H1 (cell line): Measurements from ENCODE around the gene RAD9B. TPM values are rescaled to one million over a fixed set of nuclear protein-coding genes. Genes with fewer than 3 reads are reported as not detected.

Experiments used
- CTCF ChIA-PET: fragments of 300-600 bp; sonication (Branson Sonifier 250); formaldehyde crosslinking; loops from one replicate; lab custom pipeline; 2021; ENCODE audit not compliant: partially characterized antibody; lab: Charles Lee
- POLR2A ChIA-PET: fragments of 300-600 bp; sonication (Branson Sonifier 250); formaldehyde crosslinking; loops from one replicate; lab custom pipeline; 2021; ENCODE audit warnings: inconsistent platforms; ENCODE audit not compliant: partially characterized antibody; lab: Charles Lee
- DNase-seq, 2 experiments: peaks; one replicate each; pipeline versions ENCODE4 v3.0.0 to v3.0.0-alpha.2; 2010 to 2022; ENCODE audit warnings: low spot score in 2 of 2, low read depth in 1 of 2, mixed read lengths in 1 of 2
- FAIRE-seq: peaks from 2 replicates; lab custom pipeline; 2011; peaks lifted over from hg19 to GRCh38; lab: Jason Lieb, UNC
- H2AFZ ChIP-seq: 2 replicates; pipeline ENCODE4 v1.8.1; 2012; ENCODE audit warnings: low read length, inconsistent platforms
- H2AK5ac ChIP-seq: 2 replicates; pipeline ENCODE4 v1.6.1; 2013; ENCODE audit warnings: low read depth, low read length
- H2BK120ac ChIP-seq: replicated peaks from 2 replicates; pipeline ENCODE3; 2013; ENCODE audit warnings: low read depth, low read length, inconsistent platforms
- H2BK12ac ChIP-seq: 2 replicates; pipeline ENCODE4 v1.6.1; 2013; ENCODE audit warnings: low read depth, low read length
- H2BK15ac ChIP-seq: 2 replicates; pipeline ENCODE4 v1.6.1; 2013; ENCODE audit warnings: low read length
- H2BK20ac ChIP-seq: 2 replicates; pipeline ENCODE4 v1.6.1; 2013; ENCODE audit warnings: low read length
- H2BK5ac ChIP-seq: 2 replicates; pipeline ENCODE4 v1.6.1; 2013; ENCODE audit warnings: low read depth, low read length
- H3K14ac ChIP-seq: 2 replicates; pipeline ENCODE4 v1.6.1; 2013; ENCODE audit warnings: inconsistent platforms; ENCODE audit not compliant: insufficient read length
- H3K18ac ChIP-seq: 2 replicates; pipeline ENCODE4 v1.6.1; 2013; ENCODE audit warnings: low read length; ENCODE audit errors: extremely low read depth
- H3K23ac ChIP-seq: 2 replicates; pipeline ENCODE4 v1.6.1; 2013; ENCODE audit warnings: inconsistent platforms; ENCODE audit not compliant: insufficient read length
- H3K23me2 ChIP-seq: 2 replicates; pipeline ENCODE4 v1.6.1; 2013; ENCODE audit warnings: low read depth, low read length
- H3K27ac ChIP-seq: 2 replicates; pipeline ENCODE4 v1.6.1; 2011; ENCODE audit warnings: low read depth, low read length, inconsistent platforms
- H3K27me3 ChIP-seq, 4 experiments: replicated peaks in 1 of 4; 1 replicate in 1 of 4; 2 replicates in 3 of 4; pipeline versions ENCODE4 v1.6.1 to v1.8.1; 2011 to 2013; ENCODE audit warnings: low read length in 3 of 4, mild to moderate bottlenecking in 3 of 4, inconsistent platforms in 2 of 4, mixed read lengths in 2 of 4, moderate library complexity in 1 of 4; ENCODE audit not compliant: control insufficient read depth in 3 of 4, insufficient read depth in 3 of 4; ENCODE audit errors: extremely low read depth in 1 of 4
- H3K36me3 ChIP-seq, 4 experiments: 2 replicates each; pipeline versions ENCODE4 v1.6.1 to v1.8.1; 2011 to 2013; ENCODE audit warnings: mild to moderate bottlenecking in 4 of 4, low read length in 3 of 4, moderate library complexity in 2 of 4, control low read depth in 1 of 4, inconsistent platforms in 1 of 4; ENCODE audit not compliant: insufficient read depth in 4 of 4, control insufficient read depth in 2 of 4
- H3K4ac ChIP-seq: replicated peaks from 2 replicates; pipeline ENCODE3; 2013; ENCODE audit warnings: low read length, low read depth, mixed read lengths, inconsistent platforms; ENCODE audit not compliant: insufficient read length
- H3K4me1 ChIP-seq, 4 experiments: replicated peaks in 1 of 4; 1 replicate in 1 of 4; 2 replicates in 3 of 4; pipeline versions ENCODE4 v1.6.1 to v1.8.1; 2011 to 2013; ENCODE audit warnings: low read length in 3 of 4, inconsistent platforms in 2 of 4, mixed read lengths in 1 of 4; ENCODE audit not compliant: insufficient read depth in 4 of 4, control insufficient read depth in 3 of 4
- H3K4me2 ChIP-seq, 2 experiments: 2 replicates each; pipeline versions ENCODE4 v1.6.1 to v1.8.1; 2011 to 2013; ENCODE audit warnings: low read depth in 2 of 2, low read length in 2 of 2, control low read depth in 1 of 2, inconsistent platforms in 1 of 2, mild to moderate bottlenecking in 1 of 2; ENCODE audit not compliant: insufficient read depth in 1 of 2
- H3K4me3 ChIP-seq, 4 experiments: fragments of 200-600, 300-600 bp in 1 of 4; sonication (generic), shearing (Covaris generic), sonication (Bioruptor Twin) in 1 of 4; 2 replicates each; pipeline versions ENCODE4 v1.5.1 to v1.8.1; 2011 to 2016; ENCODE audit warnings: low read length in 4 of 4, low read depth in 3 of 4, control low read depth in 2 of 4, inconsistent platforms in 2 of 4, mild to moderate bottlenecking in 2 of 4, mixed read lengths in 1 of 4, moderate library complexity in 1 of 4; ENCODE audit not compliant: insufficient read depth in 2 of 4; ENCODE audit errors: extremely low read depth in 1 of 4
- H3K56ac ChIP-seq: replicated peaks from 2 replicates; pipeline ENCODE3; 2013; ENCODE audit warnings: low read depth, mild to moderate bottlenecking, mixed read lengths, low read length, inconsistent platforms; ENCODE audit not compliant: insufficient read length
- H3K79me1 ChIP-seq: 2 replicates; pipeline ENCODE4 v1.6.1; 2013; ENCODE audit warnings: low read depth, low read length, control low read depth
- H3K79me2 ChIP-seq, 2 experiments: 2 replicates each; pipeline versions ENCODE4 v1.6.1 to v1.8.1; 2012 to 2013; ENCODE audit warnings: low read length in 2 of 2, mild to moderate bottlenecking in 2 of 2, inconsistent platforms in 1 of 2; ENCODE audit not compliant: insufficient read depth in 2 of 2, control insufficient read depth in 1 of 2
- H3K9ac ChIP-seq, 4 experiments: replicated peaks in 1 of 4; 1 replicate in 1 of 4; 2 replicates in 3 of 4; pipeline versions ENCODE4 v1.6.1 to v1.8.1; 2011 to 2013; ENCODE audit warnings: low read depth in 3 of 4, low read length in 3 of 4, control low read depth in 2 of 4, mild to moderate bottlenecking in 2 of 4, moderate library complexity in 2 of 4, inconsistent platforms in 1 of 4; ENCODE audit errors: extremely low read depth in 1 of 4
- H3K9me3 ChIP-seq, 2 experiments: 2 replicates each; pipeline versions ENCODE4 v1.6.1 to v1.8.1; 2012 to 2013; ENCODE audit warnings: mild to moderate bottlenecking in 2 of 2, moderate library complexity in 2 of 2, control low read depth in 1 of 2, inconsistent platforms in 1 of 2, low read depth in 1 of 2, low read length in 1 of 2, mixed read lengths in 1 of 2; ENCODE audit not compliant: insufficient read depth in 2 of 2
- H4K20me1 ChIP-seq, 2 experiments: replicated peaks in 1 of 2; 2 replicates each; pipeline versions ENCODE3 to v1.8.1; 2011 to 2013; ENCODE audit warnings: inconsistent platforms in 2 of 2, low read length in 2 of 2, mild to moderate bottlenecking in 1 of 2; ENCODE audit not compliant: insufficient read depth in 2 of 2, control insufficient read depth in 1 of 2
- H4K5ac ChIP-seq: 2 replicates; pipeline ENCODE4 v1.6.1; 2013; ENCODE audit warnings: low read length, low read depth, mixed read lengths, inconsistent platforms; ENCODE audit not compliant: insufficient read length
- H4K8ac ChIP-seq: 2 replicates; pipeline ENCODE4 v1.8.0; 2013; ENCODE audit warnings: mild to moderate bottlenecking, moderate library complexity, low read length, inconsistent platforms; ENCODE audit not compliant: insufficient read depth; ENCODE audit errors: extremely low read depth
- H4K91ac ChIP-seq: replicated peaks from 2 replicates; pipeline ENCODE3; 2013; ENCODE audit warnings: low read length, mixed read lengths, inconsistent platforms; ENCODE audit not compliant: insufficient read length
- BACH1 ChIP-seq: IDR thresholded peaks from 2 replicates; pipeline ENCODE4 v1.6.1; 2012; ENCODE audit warnings: low read length, improper control_type of control experiment
- CEBPB ChIP-seq: IDR thresholded peaks from 2 replicates; pipeline ENCODE4 v1.6.1; 2012; ENCODE audit warnings: low read depth, low read length
- CHD1 ChIP-seq: IDR thresholded peaks from 2 replicates; pipeline ENCODE4 v1.6.1; 2012; ENCODE audit warnings: low read depth, low read length, improper control_type of control experiment
- CTBP2 ChIP-seq: IDR thresholded peaks from 2 replicates; pipeline ENCODE4 v1.7.0; 2011; ENCODE audit warnings: borderline replicate concordance, mild to moderate bottlenecking, moderate library complexity, mixed read lengths, low read length; ENCODE audit not compliant: insufficient read depth, insufficient read length
- EGR1 ChIP-seq: IDR thresholded peaks from 2 replicates; pipeline ENCODE4 v1.6.1; 2011; ENCODE audit warnings: low read depth, low read length, borderline replicate concordance
- FOSL1 ChIP-seq: IDR thresholded peaks from 2 replicates; pipeline ENCODE4 v1.6.1; 2011; ENCODE audit warnings: mild to moderate bottlenecking, low read depth, low read length, moderate library complexity; ENCODE audit not compliant: insufficient read depth
- GABPA ChIP-seq: IDR thresholded peaks from 2 replicates; pipeline ENCODE4 v1.6.1; 2011; ENCODE audit warnings: mild to moderate bottlenecking, low read length, moderate library complexity, borderline replicate concordance; ENCODE audit not compliant: insufficient read depth
- KDM5A ChIP-seq: fragments of 200-600 bp; IDR thresholded peaks from 2 replicates; pipeline ENCODE4 v1.7.1; 2012; ENCODE audit warnings: mild to moderate bottlenecking, low read length, inconsistent platforms, mixed read lengths
- RFX5 ChIP-seq: IDR thresholded peaks from 2 replicates; pipeline ENCODE4 v1.6.1; 2011; ENCODE audit warnings: low read depth, low read length, improper control_type of control experiment, borderline replicate concordance
- SIN3A ChIP-seq, 2 experiments: IDR thresholded peaks in 1 of 2; conservative IDR thresholded peaks in 1 of 2; 2 replicates each; pipeline ENCODE4 v1.6.1; 2011 to 2012; ENCODE audit warnings: low read length in 2 of 2, improper control_type of control experiment in 1 of 2, low read depth in 1 of 2, mild to moderate bottlenecking in 1 of 2
- SP4 ChIP-seq: IDR thresholded peaks from 2 replicates; pipeline ENCODE4 v1.6.1; 2012; ENCODE audit warnings: low read length, inconsistent platforms
- TEAD4 ChIP-seq: IDR thresholded peaks from 2 replicates; pipeline ENCODE4 v1.6.1; 2012; ENCODE audit warnings: low read depth, low read length, inconsistent platforms, mixed read lengths
- WGBS, 2 experiments: shearing (Covaris generic) in 1 of 2; methylation state at CpG; one replicate each; pipeline versions ENCODE4 v1.1.6 to v1.1.7; 2013 to 2015; ENCODE audit warnings: low lambda C conversion rate in 2 of 2, mixed read lengths in 2 of 2, inconsistent platforms in 1 of 2, low coverage in 1 of 2, missing lambda C conversion rate in 1 of 2; ENCODE audit not compliant: insufficient replicate concordance in 2 of 2, insufficient coverage in 1 of 2, insufficient read length in 1 of 2; ENCODE audit errors: extremely low coverage in 1 of 2, missing lambda C conversion rate in 1 of 2; 5-methylcytosine and 5-hydroxymethylcytosine counted together
- polyA plus RNA-seq, 7 experiments: library from polyadenylated mRNA; depleted of rRNA in 3 of 7; stranded (reverse) in 5 of 7; unstranded in 2 of 7; fragments of >200 nt in 5 of 7; fragments of 200-250 nt in 2 of 7; gene quantifications; 1 replicate in 5 of 7; 2 replicates in 1 of 7; 4 replicates in 1 of 7; pipeline versions ENCODE4 v1.2.1 to v1.2.3, GENCODE V29; 2011 to 2013; ENCODE audit warnings: missing spikeins in 2 of 7, mixed read lengths in 2 of 7
- total RNA-seq: library from RNA; stranded (reverse); fragmentation: NEBNext Ultra II Directional; extraction: Animal tissue kit (Norgen Biotek cat#: 25700); gene quantifications from 2 replicates; pipeline ENCODE4 v1.2.1, GENCODE V29; 2021
- TF ChIP-seq, protein P1 (sequence below): IDR thresholded peaks from 2 replicates; pipeline ENCODE4 v1.6.1; 2012; ENCODE audit warnings: inconsistent platforms

Gene RAD9B
- total and polyA plus RNA-seq, 2 of the 8 experiments (the other 6 are each of a cell fraction or from before 2014, with no cell fraction given): 0.06 TPM; not detected in 1

DNA sequence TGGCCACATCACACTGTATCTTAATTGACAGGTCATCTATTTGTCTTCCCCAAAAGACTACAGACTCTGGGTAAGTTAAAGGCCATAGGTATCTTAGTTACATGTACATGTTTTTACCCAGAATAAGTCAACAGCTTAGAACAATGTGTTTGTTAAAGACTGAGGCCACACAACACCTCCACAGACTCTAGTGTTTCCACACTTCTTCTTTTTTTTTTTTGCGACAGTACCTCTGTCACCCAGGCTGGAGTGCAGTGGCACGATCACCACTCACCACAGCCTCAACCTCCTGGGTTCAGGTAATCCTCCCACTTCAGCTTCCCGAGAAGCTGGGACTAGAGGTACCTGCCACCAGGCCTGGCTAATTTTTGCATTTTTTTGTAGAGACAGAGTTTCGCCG lies 35.3 kb upstream of the RAD9B start:
- Histone ChIP-seq H3K4me1 (peaks cover 0 to 7% (median 1%) of the 10 kb centered on the region in 4 experiments; a peak in 3 of 7 replicates), H3K18ac (no peak overlapping the region), H4K91ac (no peak overlapping the region), H3K4me3 (peak overlapping the region in 3 of 4 experiments; percentile 85 to 96 (median 88); a peak in 7 of 8 replicates), H3K4ac (no peak overlapping the region), H4K8ac (no peak overlapping the region), H2BK5ac (no peak overlapping the region), H2BK20ac (no peak overlapping the region), H3K4me2 (peak overlapping the region; percentile 82 to 94; a peak in 3 of 4 replicates), H4K5ac (no peak overlapping the region), H2BK12ac (no peak overlapping the region), H3K79me1 (peaks cover 4% of the 10 kb centered on the region; the same call in 1 of the 2 replicates), H3K23ac (no peak overlapping the region), H3K27ac (no peak overlapping the region), H3K36me3 (peaks cover 5 to 16% (median 14%) of the 10 kb centered on the region in 4 experiments), H3K14ac (no peak overlapping the region), H2BK120ac (no peak overlapping the region), H4K20me1 (peaks cover 0 to 2% of the 10 kb centered on the region in 2 experiments), H2AK5ac (no peak overlapping the region), H3K27me3 (no peaks in the 10 kb centered on the region), H2AFZ (no peak overlapping the region), H3K23me2 (peaks cover 4% of the 10 kb centered on the region), H3K79me2 (peaks cover 0 to 29% of the 10 kb centered on the region in 2 experiments; a peak in 3 of 4 replicates), H3K9ac (peak overlapping the region in 1 of 4 experiments; percentile 84; a peak in 1 of 7 replicates), H3K56ac (no peak overlapping the region), H3K9me3 (no peaks in the 10 kb centered on the region), H2BK15ac (no peak overlapping the region)
- FAIRE-seq (no peak), DNase-seq (no peak)
- ChIA-PET CTCF (interaction anchor here (0.9 to 8.1 kb wide), 2 partner anchors 15 to 135 kb away, joined by 3 to 67 read pairs; partner anchors contain the start of gene ARPC3), POLR2A (interaction anchor here (0.6 to 4.2 kb wide), 5 partner anchors 16 to 68 kb away, joined by 3 to 57 read pairs (median 3); partner anchors contain the start of genes ARPC3, RAD9B and VPS29)
- WGBS, 2 experiments: 82% methylated on average over 4 of the region's 5 CpGs; no CpG with 5 or more reads in 1 of the 2 experiments
- TF ChIP-seq TEAD4 (no peak), RFX5 (no peak), GABPA (no peak), BACH1 (no peak), SIN3A (conservative IDR thresholded peaks at IDR 0.05 in 1 of 2, IDR thresholded peaks at IDR 0.05 in 1 of 2; ENCODE audit: low read depth in 1 of 2, low read length in 2 of 2) (no peak), KDM5A (no peak), SP4 (no peak), CEBPB (no peak), CTBP2 (no peak), CHD1 (no peak), FOSL1 (no peak), EGR1 (no peak)
- TF ChIP-seq, protein P1, sequence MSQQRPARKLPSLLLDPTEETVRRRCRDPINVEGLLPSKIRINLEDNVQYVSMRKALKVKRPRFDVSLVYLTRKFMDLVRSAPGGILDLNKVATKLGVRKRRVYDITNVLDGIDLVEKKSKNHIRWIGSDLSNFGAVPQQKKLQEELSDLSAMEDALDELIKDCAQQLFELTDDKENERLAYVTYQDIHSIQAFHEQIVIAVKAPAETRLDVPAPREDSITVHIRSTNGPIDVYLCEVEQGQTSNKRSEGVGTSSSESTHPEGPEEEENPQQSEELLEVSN: no peak
